K562 (cell line): Measurements from ENCODE around the gene ATP6V0E1. TPM values are rescaled to one million over a fixed set of nuclear protein-coding genes. Genes with fewer than 3 reads are reported as not detected.

Source experiments
- FOSL1 ChIP-seq: fragments of 200-800 bp; sonication (Bioruptor generic); conservative IDR thresholded peaks from 2 replicates; pipeline ENCODE4 v1.6.1; 2016; ENCODE audit warnings: missing genetic modification characterization, missing compliant biosample characterization
- JUND ChIP-seq, 2 experiments: IDR thresholded peaks; 2 replicates in 1 of 2; 3 replicates in 1 of 2; pipeline ENCODE4 v1.6.1; 2011; ENCODE audit warnings: borderline replicate concordance in 2 of 2, low read depth in 2 of 2, low read length in 2 of 2, improper control_type of control experiment in 1 of 2, missing biosample characterization in 1 of 2, missing genetic modification characterization in 1 of 2, missing genetic modification reagents in 1 of 2
- POU5F1 ChIP-seq: fragments of 150-350 bp; IDR thresholded peaks from 2 replicates; pipeline ENCODE4 v1.6.1; 2014; ENCODE audit warnings: borderline replicate concordance, low read length, low read depth, mild to moderate bottlenecking; ENCODE audit not compliant: partially characterized antibody
- RBM25 ChIP-seq: fragments of 200-400 bp; formaldehyde crosslinking; IDR thresholded peaks from 2 replicates; pipeline ENCODE4 v1.6.1; 2018; ENCODE audit warnings: low read length, low read depth, moderate library complexity; ENCODE audit not compliant: severe bottlenecking
- SP1 ChIP-seq: sonication (generic); formaldehyde crosslinking; IDR thresholded peaks from 2 replicates; pipeline ENCODE4 v1.8.1; 2022; ENCODE audit warnings: mild to moderate bottlenecking, missing genetic modification reagents
- SPI1 ChIP-seq: IDR thresholded peaks from 2 replicates; pipeline ENCODE4 v1.6.1; 2011; ENCODE audit warnings: low read depth, low read length, control low read depth, borderline replicate concordance
- ZNF696 ChIP-seq: fragments of 250-450 bp; sonication (Bioruptor Pico); conservative IDR thresholded peaks from 2 replicates; pipeline ENCODE4 v1.4.0; 2020; ENCODE audit warnings: mild to moderate bottlenecking, moderate library complexity
- ZNF707 ChIP-seq: fragments of 250-450 bp; sonication (Bioruptor Pico); conservative IDR thresholded peaks from 2 replicates; pipeline ENCODE4 v1.8.0; 2022; ENCODE audit warnings: inconsistent platforms, mild to moderate bottlenecking, moderate library complexity
- polyA plus RNA-seq, 8 experiments: library from polyadenylated mRNA; depleted of rRNA in 4 of 8; stranded (reverse) in 5 of 8; unstranded in 3 of 8; fragments of >200 nt; fragmentation: Nextera tagmentation in 2 of 8; fragmentation: Illumina TruSeq in 1 of 8; extraction: Ambion mirVana in 2 of 8; extraction: Trizol in 1 of 8; gene quantifications; 2 replicates each; pipeline versions ENCODE4 v1.2.1 to v1.2.3, GENCODE V29; 2011 to 2014; ENCODE audit warnings: inconsistent platforms in 1 of 8, missing spikeins in 1 of 8
- total RNA-seq, 7 experiments: library from RNA; depleted of rRNA in 6 of 7; stranded (reverse); fragments of >200 nt in 6 of 7; fragmentation: Illumina TruSeq in 2 of 7; extraction: Trizol in 2 of 7; gene quantifications; 2 replicates each; pipeline versions ENCODE4 v1.2.1 to v1.2.3, GENCODE V29; 2011 to 2021; ENCODE audit warnings: low replicate concordance in 1 of 7
- TF ChIP-seq, protein P1 (sequence below), 2 experiments: fragments of 450-650 bp; IDR thresholded peaks; 2 replicates each; pipeline ENCODE4 v1.6.1; 2016; ENCODE audit warnings: mild to moderate bottlenecking in 2 of 2, borderline replicate concordance in 1 of 2, low read depth in 1 of 2, moderate library complexity in 1 of 2
- TF ChIP-seq, protein P2 (sequence below): sonication (generic); formaldehyde crosslinking; IDR thresholded peaks from 2 replicates; pipeline ENCODE4 v1.8.0; 2022; ENCODE audit warnings: missing genetic modification reagents, mild to moderate bottlenecking, moderate library complexity, borderline replicate concordance
- TF ChIP-seq, protein P3 (sequence below): fragments of 200-800 bp; sonication (Bioruptor generic); IDR thresholded peaks from 2 replicates; pipeline ENCODE4 v1.6.1; 2017; ENCODE audit warnings: missing genetic modification characterization, missing compliant biosample characterization
- TF ChIP-seq, protein P4 (sequence below): fragments of 150-350 bp; conservative IDR thresholded peaks from 2 replicates; pipeline ENCODE4 v1.6.1; 2014; ENCODE audit warnings: low read length

Gene ATP6V0E1
- total and polyA plus RNA-seq, 9 of the 15 experiments (the other 6 are each of a cell fraction or from before 2014, with no cell fraction given): 63.8 to 395 (median 112) TPM

DNA sequence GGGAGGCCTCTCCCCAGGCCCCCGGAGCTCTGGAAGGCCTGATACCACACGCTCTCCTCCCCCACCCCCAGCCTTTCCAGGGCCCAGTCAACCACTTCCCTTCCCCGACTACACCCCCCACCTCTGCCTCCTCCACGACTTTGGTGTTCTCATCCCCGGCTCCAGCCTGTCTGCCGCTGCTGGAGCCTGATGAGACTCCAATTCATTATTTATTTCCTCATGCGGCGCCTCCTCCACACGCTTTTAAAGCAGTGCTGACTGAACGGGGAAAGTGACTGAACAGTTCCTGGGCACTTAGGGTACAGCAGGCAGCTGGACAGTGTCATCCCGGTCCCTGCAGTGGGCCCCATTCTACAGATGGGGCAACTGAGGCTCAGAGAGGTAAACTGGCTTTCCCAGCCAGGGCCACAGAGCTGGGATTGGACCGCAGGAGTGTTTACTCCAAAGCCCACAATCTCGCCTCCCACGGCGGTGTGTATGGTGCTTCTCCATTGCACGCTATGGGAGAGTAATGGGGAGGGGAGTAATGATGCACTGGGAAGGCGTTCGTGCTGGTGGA, 40.2 kb upstream of the ATP6V0E1 start (continued):
- TF ChIP-seq, protein P1, sequence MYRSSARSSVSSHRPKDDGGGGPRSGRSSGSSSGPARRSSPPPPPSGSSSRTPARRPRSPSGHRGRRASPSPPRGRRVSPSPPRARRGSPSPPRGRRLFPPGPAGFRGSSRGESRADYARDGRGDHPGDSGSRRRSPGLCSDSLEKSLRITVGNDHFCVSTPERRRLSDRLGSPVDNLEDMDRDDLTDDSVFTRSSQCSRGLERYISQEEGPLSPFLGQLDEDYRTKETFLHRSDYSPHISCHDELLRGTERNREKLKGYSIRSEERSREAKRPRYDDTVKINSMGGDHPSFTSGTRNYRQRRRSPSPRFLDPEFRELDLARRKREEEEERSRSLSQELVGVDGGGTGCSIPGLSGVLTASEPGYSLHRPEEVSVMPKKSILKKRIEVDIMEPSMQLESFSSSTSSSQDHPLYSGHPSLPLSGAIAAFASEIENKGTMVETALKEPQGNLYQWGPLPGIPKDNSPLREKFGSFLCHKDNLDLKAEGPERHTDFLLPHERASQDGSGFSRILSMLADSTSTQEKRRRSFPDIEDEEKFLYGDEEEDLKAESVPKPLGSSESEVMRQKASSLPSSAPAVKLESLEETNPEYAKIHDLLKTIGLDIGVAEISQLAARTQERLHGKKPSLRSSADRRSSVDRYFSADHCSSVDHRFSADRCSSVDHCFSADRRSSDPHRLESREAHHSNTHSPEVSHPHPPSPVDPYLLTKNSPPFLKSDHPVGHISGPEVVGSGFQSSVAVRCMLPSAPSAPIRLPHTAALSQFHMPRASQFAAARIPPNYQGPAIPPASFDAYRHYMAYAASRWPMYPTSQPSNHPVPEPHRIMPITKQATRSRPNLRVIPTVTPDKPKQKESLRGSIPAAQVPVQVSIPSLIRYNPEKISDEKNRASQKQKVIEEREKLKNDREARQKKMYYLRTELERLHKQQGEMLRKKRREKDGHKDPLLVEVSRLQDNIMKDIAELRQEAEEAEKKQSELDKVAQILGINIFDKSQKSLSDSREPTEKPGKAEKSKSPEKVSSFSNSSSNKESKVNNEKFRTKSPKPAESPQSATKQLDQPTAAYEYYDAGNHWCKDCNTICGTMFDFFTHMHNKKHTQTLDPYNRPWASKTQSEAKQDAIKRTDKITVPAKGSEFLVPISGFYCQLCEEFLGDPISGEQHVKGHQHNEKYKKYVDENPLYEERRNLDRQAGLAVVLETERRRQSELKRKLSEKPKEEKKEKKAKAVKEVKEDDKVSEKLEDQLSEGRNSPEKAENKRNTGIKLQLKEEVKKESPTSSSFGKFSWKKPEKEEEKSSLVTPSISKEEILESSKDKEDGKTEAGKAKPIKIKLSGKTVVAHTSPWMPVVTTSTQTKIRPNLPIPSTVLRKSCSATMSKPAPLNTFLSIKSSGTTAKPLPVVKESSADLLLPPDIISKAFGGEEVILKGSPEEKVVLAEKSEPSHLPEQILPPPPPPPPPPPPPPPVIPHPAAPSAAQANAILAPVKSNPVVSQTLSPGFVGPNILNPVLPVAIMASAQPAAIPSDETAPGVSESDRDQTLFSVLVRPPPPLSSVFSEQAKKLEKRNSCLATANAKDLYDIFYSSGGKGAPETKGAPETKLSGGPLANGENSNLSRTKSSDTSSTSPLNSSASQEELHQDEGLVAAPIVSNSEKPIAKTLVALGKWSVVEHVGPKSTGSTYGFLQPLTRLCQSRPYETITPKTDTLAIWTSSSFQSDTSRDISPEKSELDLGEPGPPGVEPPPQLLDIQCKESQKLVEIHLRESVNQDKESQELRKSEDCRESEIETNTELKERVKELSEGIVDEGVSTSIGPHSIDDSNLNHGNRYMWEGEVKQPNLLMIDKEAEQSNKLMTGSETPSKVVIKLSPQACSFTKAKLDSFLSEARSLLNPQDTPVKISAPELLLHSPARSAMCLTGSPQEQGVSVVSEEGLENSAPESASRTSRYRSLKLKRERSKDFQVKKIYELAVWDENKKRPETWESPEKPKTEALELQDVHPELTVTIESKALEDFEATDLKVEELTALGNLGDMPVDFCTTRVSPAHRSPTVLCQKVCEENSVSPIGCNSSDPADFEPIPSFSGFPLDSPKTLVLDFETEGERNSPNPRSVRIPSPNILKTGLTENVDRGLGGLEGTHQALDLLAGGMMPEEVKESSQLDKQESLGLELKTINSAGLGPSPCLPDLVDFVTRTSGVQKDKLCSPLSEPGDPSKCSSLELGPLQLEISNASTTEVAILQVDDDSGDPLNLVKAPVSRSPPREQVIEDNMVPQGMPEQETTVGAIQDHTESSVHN (IDR thresholded peaks at IDR 0.05; ENCODE audit: borderline replicate concordance in 1 of 2, low read depth in 1 of 2): no peak
- no peak for TF ChIP-seq POU5F1
- peak; percentile 73 for TF ChIP-seq RBM25
- TF ChIP-seq SP1 (CRISPR knock-in tag): 0 out of 2 replicates have a peak, but pooled peaks have one; percentile 33
- peak; percentile 84 for TF ChIP-seq SPI1
- TF ChIP-seq JUND (IDR thresholded peaks at IDR 0.05; ENCODE audit: borderline replicate concordance, low read depth, low read length): peak; percentile 32; the same call in 1 of the 2 replicates
- TF ChIP-seq JUND (tag; IDR thresholded peaks at IDR 0.05; ENCODE audit: borderline replicate concordance, low read depth, low read length): 0 out of 3 replicates have a peak, but pooled peaks have one; percentile 27
- no peak for TF ChIP-seq ZNF696 (CRISPR knock-in tag)
- TF ChIP-seq, protein P2, sequence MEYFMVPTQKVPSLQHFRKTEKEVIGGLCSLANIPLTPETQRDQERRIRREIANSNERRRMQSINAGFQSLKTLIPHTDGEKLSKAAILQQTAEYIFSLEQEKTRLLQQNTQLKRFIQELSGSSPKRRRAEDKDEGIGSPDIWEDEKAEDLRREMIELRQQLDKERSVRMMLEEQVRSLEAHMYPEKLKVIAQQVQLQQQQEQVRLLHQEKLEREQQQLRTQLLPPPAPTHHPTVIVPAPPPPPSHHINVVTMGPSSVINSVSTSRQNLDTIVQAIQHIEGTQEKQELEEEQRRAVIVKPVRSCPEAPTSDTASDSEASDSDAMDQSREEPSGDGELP: peak; percentile 18; the same call in 1 of the 2 replicates
- TF ChIP-seq, protein P3, sequence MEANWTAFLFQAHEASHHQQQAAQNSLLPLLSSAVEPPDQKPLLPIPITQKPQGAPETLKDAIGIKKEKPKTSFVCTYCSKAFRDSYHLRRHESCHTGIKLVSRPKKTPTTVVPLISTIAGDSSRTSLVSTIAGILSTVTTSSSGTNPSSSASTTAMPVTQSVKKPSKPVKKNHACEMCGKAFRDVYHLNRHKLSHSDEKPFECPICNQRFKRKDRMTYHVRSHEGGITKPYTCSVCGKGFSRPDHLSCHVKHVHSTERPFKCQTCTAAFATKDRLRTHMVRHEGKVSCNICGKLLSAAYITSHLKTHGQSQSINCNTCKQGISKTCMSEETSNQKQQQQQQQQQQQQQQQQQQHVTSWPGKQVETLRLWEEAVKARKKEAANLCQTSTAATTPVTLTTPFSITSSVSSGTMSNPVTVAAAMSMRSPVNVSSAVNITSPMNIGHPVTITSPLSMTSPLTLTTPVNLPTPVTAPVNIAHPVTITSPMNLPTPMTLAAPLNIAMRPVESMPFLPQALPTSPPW (CRISPR knock-in tag): peak; percentile 71
- TF ChIP-seq FOSL1 (tag): 0 out of 2 replicates have a peak, but pooled peaks have one; percentile 23
- TF ChIP-seq, protein P4, sequence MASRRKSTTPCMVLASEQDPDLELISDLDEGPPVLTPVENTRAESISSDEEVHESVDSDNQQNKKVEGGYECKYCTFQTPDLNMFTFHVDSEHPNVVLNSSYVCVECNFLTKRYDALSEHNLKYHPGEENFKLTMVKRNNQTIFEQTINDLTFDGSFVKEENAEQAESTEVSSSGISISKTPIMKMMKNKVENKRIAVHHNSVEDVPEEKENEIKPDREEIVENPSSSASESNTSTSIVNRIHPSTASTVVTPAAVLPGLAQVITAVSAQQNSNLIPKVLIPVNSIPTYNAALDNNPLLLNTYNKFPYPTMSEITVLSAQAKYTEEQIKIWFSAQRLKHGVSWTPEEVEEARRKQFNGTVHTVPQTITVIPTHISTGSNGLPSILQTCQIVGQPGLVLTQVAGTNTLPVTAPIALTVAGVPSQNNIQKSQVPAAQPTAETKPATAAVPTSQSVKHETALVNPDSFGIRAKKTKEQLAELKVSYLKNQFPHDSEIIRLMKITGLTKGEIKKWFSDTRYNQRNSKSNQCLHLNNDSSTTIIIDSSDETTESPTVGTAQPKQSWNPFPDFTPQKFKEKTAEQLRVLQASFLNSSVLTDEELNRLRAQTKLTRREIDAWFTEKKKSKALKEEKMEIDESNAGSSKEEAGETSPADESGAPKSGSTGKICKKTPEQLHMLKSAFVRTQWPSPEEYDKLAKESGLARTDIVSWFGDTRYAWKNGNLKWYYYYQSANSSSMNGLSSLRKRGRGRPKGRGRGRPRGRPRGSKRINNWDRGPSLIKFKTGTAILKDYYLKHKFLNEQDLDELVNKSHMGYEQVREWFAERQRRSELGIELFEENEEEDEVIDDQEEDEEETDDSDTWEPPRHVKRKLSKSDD: no peak
- TF ChIP-seq ZNF707: no peak
